Measurements from ENCODE around the gene RYR1. TPM values are rescaled to one million over a fixed set of nuclear protein-coding genes. Genes with fewer than 3 reads are reported as not detected.

The RYR1 gene
- total RNA-seq, 4 donors from 2014 or later, result 0.20 to 2.1 (median 1.4) TPM

DNA sequence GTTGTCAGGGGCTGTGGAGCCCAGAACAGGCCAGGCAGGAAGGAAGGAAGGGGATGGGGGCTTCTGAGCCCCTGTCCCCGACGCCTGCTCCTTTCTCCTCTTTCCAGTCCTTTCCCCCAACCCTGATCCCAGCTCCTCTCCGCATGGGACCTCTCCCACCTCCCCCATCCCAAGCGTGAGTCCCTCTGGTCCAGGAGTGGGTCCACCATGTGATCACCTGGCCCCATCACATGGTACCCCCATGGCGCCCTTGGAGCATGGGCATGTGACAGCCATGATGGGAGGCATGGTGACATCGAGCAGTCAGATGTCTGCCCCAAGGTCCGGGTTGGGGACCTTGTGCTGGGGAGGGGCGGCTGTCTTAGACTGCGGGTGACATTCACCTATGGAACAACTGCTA lies 9.2 kb downstream of the RYR1 start:
- no peak for DNase-seq
- Histone ChIP-seq H3K4me1 (no peaks in the 10 kb centered on the region), H3K27ac (no peak overlapping the region), H3K9me3 (no peaks in the 10 kb centered on the region), H3K36me3 (no peaks in the 10 kb centered on the region), H3K27me3 (no peaks in the 10 kb centered on the region), H3K4me3 (no peak overlapping the region)
- in situ Hi-C loops (cut with MboI; ENCODE audit: low pct_ligation_motif_present in 1 of 4, low pct_unique_long_range_greater_than_20kb in 1 of 4, low sequenced_read_pairs in 3 of 4) (no loop called here), intact Hi-C loops (cut with DNase I; ENCODE audit: low total_unique reads) (no loop called here)
- 80 to 85% methylated on average over 3 to 9 of the region's 9 CpGs for WGBS, 2 donors (ENCODE audit: low coverage in 1 of 2)
- TF ChIP-seq POLR2A (IDR thresholded peaks at IDR 0.05) (no peak), CTCF (IDR thresholded peaks at IDR 0.05) (no peak), POLR2AphosphoS5 (IDR thresholded peaks at IDR 0.05) (no peak), EP300 (IDR thresholded peaks at IDR 0.05; ENCODE audit: low read depth) (no peak)

GRCh38 chr19:38443458-38443999 lies 10.0 kb downstream of the RYR1 start:
- WGBS, 2 donors (ENCODE audit: low coverage in 1 of 2), result 84% methylated on average over 15 of the region's 15 CpGs; no CpG with 5 or more reads in 1 of the 2 donors
- H3K4me3 ChIP-seq, result no peak overlapping the region
- in situ Hi-C loops (cut with MboI; ENCODE audit: low pct_ligation_motif_present in 1 of 4, low pct_unique_long_range_greater_than_20kb in 1 of 4, low sequenced_read_pairs in 3 of 4), result no loop called here
- no peaks in the 10 kb centered on the region for H3K4me1 ChIP-seq
- no peak for TF ChIP-seq EP300 (IDR thresholded peaks at IDR 0.05; ENCODE audit: low read depth)
- H3K27me3 ChIP-seq, result no peaks in the 10 kb centered on the region
- DNase-seq, result no peak
- intact Hi-C loops (cut with DNase I; ENCODE audit: low total_unique reads), result no loop called here
- no peaks in the 10 kb centered on the region for H3K36me3 ChIP-seq
- H3K9me3 ChIP-seq, result no peaks in the 10 kb centered on the region
- H3K27ac ChIP-seq, result no peak overlapping the region

GRCh38 chr19:38444026-38444425 lies 10.5 kb downstream of the RYR1 start:
- 90% methylated on average over 7 of the region's 7 CpGs; no CpG with 5 or more reads in 1 of the 2 donors for WGBS, 2 donors (ENCODE audit: low coverage in 1 of 2)
- TF ChIP-seq EP300 (IDR thresholded peaks at IDR 0.05; ENCODE audit: low read depth), result no peak

DNA sequence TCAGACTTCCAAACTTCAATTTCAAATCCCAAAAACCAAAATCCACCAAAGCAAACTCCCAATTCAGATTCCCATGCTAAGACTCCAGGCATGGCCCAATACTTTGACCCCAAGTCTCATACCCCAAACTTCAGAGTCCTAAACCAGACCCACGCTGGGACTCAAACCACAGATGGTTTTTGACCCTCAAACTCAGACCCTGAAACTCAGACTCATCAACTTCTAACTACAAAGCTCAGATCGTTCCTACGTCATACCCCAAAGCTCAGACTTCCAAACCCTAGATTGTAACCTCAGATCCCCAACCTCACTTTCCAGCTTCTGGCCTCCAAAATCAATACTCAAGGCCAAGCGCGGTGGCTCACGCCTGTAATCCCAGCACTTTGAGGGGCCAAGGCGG lies 11.9 kb downstream of the RYR1 start:
- WGBS, 2 donors (ENCODE audit: low coverage in 1 of 2), result 92 to 96% methylated on average over 5 to 7 of the region's 7 CpGs
- in situ Hi-C loops (cut with MboI; ENCODE audit: low pct_ligation_motif_present in 1 of 4, low pct_unique_long_range_greater_than_20kb in 1 of 4, low sequenced_read_pairs in 3 of 4), result no loop called here
- no peaks in the 10 kb centered on the region for H3K4me1 ChIP-seq

More at GRCh38 chr19:38444026-38444425, 10.5 kb downstream of the RYR1 start:
- in situ Hi-C loops (cut with MboI; ENCODE audit: low pct_ligation_motif_present in 1 of 4, low pct_unique_long_range_greater_than_20kb in 1 of 4, low sequenced_read_pairs in 3 of 4) (no loop called here), intact Hi-C loops (cut with DNase I; ENCODE audit: low total_unique reads) (no loop called here)
- H3K27ac ChIP-seq, result no peak overlapping the region
- H3K36me3 ChIP-seq, result no peaks in the 10 kb centered on the region
- H3K27me3 ChIP-seq, result no peaks in the 10 kb centered on the region
- no peaks in the 10 kb centered on the region for H3K4me1 ChIP-seq
- DNase-seq, result no peak
- no peak overlapping the region for H3K4me3 ChIP-seq
- H3K9me3 ChIP-seq, result no peaks in the 10 kb centered on the region

GRCh38 chr19:38448225-38448624 lies 14.7 kb downstream of the RYR1 start:
- in situ Hi-C loops (cut with MboI; ENCODE audit: low pct_ligation_motif_present in 1 of 4, low pct_unique_long_range_greater_than_20kb in 1 of 4, low sequenced_read_pairs in 3 of 4), result no loop called here
- Histone ChIP-seq H3K4me1 (no peaks in the 10 kb centered on the region), H3K4me3 (no peak overlapping the region), H3K36me3 (no peaks in the 10 kb centered on the region), H3K27me3 (no peaks in the 10 kb centered on the region), H3K27ac (no peak overlapping the region), H3K9me3 (no peaks in the 10 kb centered on the region)
- no peak for TF ChIP-seq POLR2AphosphoS5 (IDR thresholded peaks at IDR 0.05)
- TF ChIP-seq POLR2A (IDR thresholded peaks at IDR 0.05), result no peak
- no peak for TF ChIP-seq CTCF (IDR thresholded peaks at IDR 0.05)
- TF ChIP-seq EP300 (IDR thresholded peaks at IDR 0.05; ENCODE audit: low read depth), result no peak
- 94% methylated on average over 9 of the region's 9 CpGs; no CpG with 5 or more reads in 1 of the 2 donors for WGBS, 2 donors (ENCODE audit: low coverage in 1 of 2)
- intact Hi-C loops (cut with DNase I; ENCODE audit: low total_unique reads), result no loop called here
- no peak for DNase-seq

More for the DNA sequence above, 11.9 kb downstream of the RYR1 start:
- no peak overlapping the region for H3K4me3 ChIP-seq
- no peaks in the 10 kb centered on the region for H3K36me3 ChIP-seq
- H3K9me3 ChIP-seq, result no peaks in the 10 kb centered on the region
- no peak for TF ChIP-seq POLR2A (IDR thresholded peaks at IDR 0.05)
- TF ChIP-seq POLR2AphosphoS5 (IDR thresholded peaks at IDR 0.05), result no peak
- no peak for TF ChIP-seq CTCF (IDR thresholded peaks at IDR 0.05)
- no peak for TF ChIP-seq EP300 (IDR thresholded peaks at IDR 0.05; ENCODE audit: low read depth)
- no peak for DNase-seq
- intact Hi-C loops (cut with DNase I; ENCODE audit: low total_unique reads), result no loop called here
- H3K27ac ChIP-seq, result no peak overlapping the region
- no peaks in the 10 kb centered on the region for H3K27me3 ChIP-seq

Measured in transverse colon (tissue), 4 donors.